Stimulated activated CD4-positive, alpha-beta T cell treated with anti-CD3 and anti-CD28 coated beads, TNF-alpha, amount 100 ng/mL, for 48 hours (primary cell): ENCODE measurements around the gene MS4A4E.
"Not testable (repeated sequence)": the region's sequence is repeated elsewhere in the genome, so short reads cannot be mapped to it uniquely, and the experiment has no call there.

ENCODE experiments used
- DNase-seq, 3 donors: peaks; one replicate each; pipeline ENCODE4 v3.0.0-alpha.2; 2020; ENCODE audit warnings: low read depth in 3 of 3

MS4A4E gene

GRCh38 chr11:60175860-60176275 lies 67.1 kb downstream of the MS4A4E start:
- no peak for DNase-seq

GRCh38 chr11:60172011-60172410 lies 70.9 kb downstream of the MS4A4E start:
- DNase-seq, result no peak

GRCh38 chr11:60170566-60170965 lies 72.4 kb downstream of the MS4A4E start:
- DNase-seq, result no peak

- DNase-seq, result no peak
These were observed 73.5 kb downstream of the MS4A4E start for GRCh38 chr11:60169264-60169915.

GRCh38 chr11:60168306-60168705 lies 74.6 kb downstream of the MS4A4E start:
- DNase-seq, result no peak

GRCh38 chr11:60165951-60166350 lies 77.0 kb downstream of the MS4A4E start:
- no peak for DNase-seq

- DNase-seq, result no peak
These were observed 77.4 kb downstream of the MS4A4E start for GRCh38 chr11:60165538-60165937.

GRCh38 chr11:60164550-60165075 lies 78.3 kb downstream of the MS4A4E start:
- DNase-seq, result no peak

GRCh38 chr11:60161766-60162165 lies 81.2 kb downstream of the MS4A4E start:
- no peak for DNase-seq

- DNase-seq, result no peak
These were observed 81.8 kb downstream of the MS4A4E start for GRCh38 chr11:60161107-60161506.

GRCh38 chr11:60159868-60160267 lies 83.1 kb downstream of the MS4A4E start:
- no peak for DNase-seq

GRCh38 chr11:60159284-60159683 lies 83.7 kb downstream of the MS4A4E start:
- no peak for DNase-seq

- DNase-seq, result no peak
These were observed 84.3 kb downstream of the MS4A4E start for GRCh38 chr11:60158636-60159035.

GRCh38 chr11:60155931-60156330 lies 87.0 kb downstream of the MS4A4E start:
- no peak for DNase-seq

GRCh38 chr11:60152727-60153126 lies 90.2 kb downstream of the MS4A4E start:
- DNase-seq, result not testable (repeated sequence)

GRCh38 chr11:60150279-60150678 lies 92.7 kb downstream of the MS4A4E start:
- no peak for DNase-seq
